Suprapubic skin (tissue), 4 donors: ENCODE measurements around the gene ERCC6L2.

Source experiments
- CTCF ChIP-seq, 2 donors: fragments of 200-600 bp in 1 of 2; fragments of 450-650 bp in 1 of 2; sonication (generic) in 1 of 2; IDR thresholded peaks; one replicate each; pipeline ENCODE4 v1.5.1; 2016 to 2019; ENCODE audit warnings: antibody characterized with exemption in 2 of 2, mild to moderate bottlenecking in 1 of 2, moderate library complexity in 1 of 2
- EP300 ChIP-seq: sonication (generic); formaldehyde crosslinking; IDR thresholded peaks from one replicate; pipeline ENCODE4 v1.6.1; 2017; ENCODE audit warnings: antibody characterized with exemption
- POLR2A ChIP-seq, 2 donors: fragments of 450-650 bp; IDR thresholded peaks; one replicate each; pipeline ENCODE4 v1.6.1; 2017; ENCODE audit warnings: antibody characterized with exemption in 2 of 2, mild to moderate bottlenecking in 2 of 2, moderate library complexity in 2 of 2
- POLR2AphosphoS5 ChIP-seq, 3 donors: sonication (generic); formaldehyde crosslinking; IDR thresholded peaks; one replicate each; pipeline ENCODE4 v1.6.1; 2017; ENCODE audit warnings: antibody characterized with exemption in 3 of 3

GRCh38 chr9:95920017-95920416, 44.5 kb downstream of the ERCC6L2 start:
- TF ChIP-seq CTCF (IDR thresholded peaks at IDR 0.05) = no peak
- TF ChIP-seq POLR2A (IDR thresholded peaks at IDR 0.05) = no peak
- no peak for TF ChIP-seq POLR2AphosphoS5 (IDR thresholded peaks at IDR 0.05)
- no peak for TF ChIP-seq EP300
